ENCODE results near the gene HCK.

- no peak for TF ChIP-seq CTCF (IDR thresholded peaks at IDR 0.05)
- TF ChIP-seq POLR2A (IDR thresholded peaks at IDR 0.05) = no peak
- TF ChIP-seq EP300 (IDR thresholded peaks at IDR 0.05) = no peak
Measured at GRCh38 chr20:32114305-32114960, 62.4 kb downstream of the HCK start.

Data from sigmoid colon (tissue), 4 donors.